HG02763 (cell line): ENCODE measurements around the gene FAM20C.
"Not testable (repeated sequence)": the region's sequence is repeated elsewhere in the genome, so short reads cannot be mapped to it uniquely, and the experiment has no call there.

ENCODE experiments used
- ATAC-seq: cut with Tn5 transposase; IDR thresholded peaks from one replicate; pipeline ENCODE4 v1.9.1; 2021; ENCODE audit warnings: mild to moderate bottlenecking, moderate library complexity; ENCODE audit not compliant: unreplicated experiment

FAM20C gene

DNA sequence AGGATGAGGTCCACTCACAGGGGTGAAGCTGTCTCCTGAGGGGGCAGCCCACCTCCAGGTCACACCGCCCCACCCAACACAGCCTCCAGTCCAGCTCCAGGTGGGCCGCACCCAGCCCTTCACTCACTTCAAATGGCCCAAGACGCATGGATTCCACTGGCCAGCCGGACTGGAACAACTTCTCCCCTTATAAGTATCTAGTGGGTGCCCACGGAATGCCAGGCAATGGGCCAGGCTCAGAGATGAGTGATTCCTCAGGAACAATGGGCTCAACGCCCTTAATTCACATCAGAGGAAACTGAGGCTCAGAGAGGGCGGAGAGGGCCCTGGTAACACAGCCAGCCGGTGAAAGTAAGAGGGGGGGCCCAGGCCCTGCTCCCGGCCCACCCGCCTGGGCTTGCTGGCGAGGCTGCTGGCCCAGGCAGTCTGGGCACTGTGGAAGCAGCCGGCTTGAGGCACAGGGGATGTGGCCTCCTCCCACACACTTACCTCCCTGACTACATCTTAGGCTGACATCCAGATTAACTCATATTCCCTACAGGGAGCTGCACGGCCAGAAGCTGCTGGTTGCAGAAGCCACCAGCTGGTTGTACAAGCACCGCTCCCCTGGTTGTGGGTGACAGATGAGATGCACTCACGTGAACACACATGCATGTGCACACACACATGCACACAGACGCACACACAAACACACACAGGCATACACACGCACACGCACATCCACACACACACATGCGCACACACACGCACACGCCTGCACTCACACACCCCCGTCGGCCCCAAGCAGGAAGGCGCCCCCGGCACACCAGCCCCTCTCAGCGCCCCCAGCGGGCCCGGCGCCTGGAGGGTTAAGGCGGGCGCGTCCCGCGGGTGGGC is 1.0 kb upstream of the FAM20C start:
- no peak for ATAC-seq

DNA sequence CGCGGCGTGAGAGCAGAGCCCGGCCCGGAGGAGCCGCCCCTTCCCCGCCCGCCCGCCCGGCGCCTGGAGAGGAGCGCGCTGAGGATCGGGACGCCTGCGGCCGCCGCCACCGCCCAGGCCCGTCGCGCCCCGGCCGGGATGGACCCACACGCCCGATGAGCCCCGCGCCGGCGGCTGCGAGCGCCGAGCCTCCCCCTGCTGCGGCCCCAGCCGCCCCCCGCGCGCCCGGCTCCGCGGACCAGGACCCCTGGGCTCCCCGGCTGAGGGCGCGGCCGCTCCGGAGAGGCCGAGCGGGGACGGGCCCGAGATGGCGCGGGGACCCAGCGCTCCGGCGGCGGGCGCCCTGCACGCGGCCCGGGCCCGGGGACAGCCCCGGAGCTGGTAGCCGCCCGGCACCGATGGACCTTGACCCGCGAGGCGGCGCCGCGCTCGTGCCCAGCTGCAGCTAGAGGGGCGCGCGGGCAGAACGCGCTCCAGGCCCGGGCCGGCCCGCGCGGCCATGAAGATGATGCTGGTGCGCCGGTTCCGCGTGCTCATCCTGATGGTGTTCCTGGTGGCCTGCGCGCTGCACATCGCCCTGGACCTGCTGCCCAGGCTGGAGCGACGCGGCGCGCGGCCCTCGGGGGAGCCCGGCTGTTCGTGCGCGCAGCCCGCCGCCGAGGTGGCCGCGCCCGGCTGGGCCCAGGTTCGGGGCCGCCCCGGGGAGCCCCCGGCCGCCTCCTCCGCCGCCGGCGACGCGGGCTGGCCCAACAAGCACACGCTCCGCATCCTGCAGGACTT is 520 bp downstream of the FAM20C start:
- no peak for ATAC-seq

DNA sequence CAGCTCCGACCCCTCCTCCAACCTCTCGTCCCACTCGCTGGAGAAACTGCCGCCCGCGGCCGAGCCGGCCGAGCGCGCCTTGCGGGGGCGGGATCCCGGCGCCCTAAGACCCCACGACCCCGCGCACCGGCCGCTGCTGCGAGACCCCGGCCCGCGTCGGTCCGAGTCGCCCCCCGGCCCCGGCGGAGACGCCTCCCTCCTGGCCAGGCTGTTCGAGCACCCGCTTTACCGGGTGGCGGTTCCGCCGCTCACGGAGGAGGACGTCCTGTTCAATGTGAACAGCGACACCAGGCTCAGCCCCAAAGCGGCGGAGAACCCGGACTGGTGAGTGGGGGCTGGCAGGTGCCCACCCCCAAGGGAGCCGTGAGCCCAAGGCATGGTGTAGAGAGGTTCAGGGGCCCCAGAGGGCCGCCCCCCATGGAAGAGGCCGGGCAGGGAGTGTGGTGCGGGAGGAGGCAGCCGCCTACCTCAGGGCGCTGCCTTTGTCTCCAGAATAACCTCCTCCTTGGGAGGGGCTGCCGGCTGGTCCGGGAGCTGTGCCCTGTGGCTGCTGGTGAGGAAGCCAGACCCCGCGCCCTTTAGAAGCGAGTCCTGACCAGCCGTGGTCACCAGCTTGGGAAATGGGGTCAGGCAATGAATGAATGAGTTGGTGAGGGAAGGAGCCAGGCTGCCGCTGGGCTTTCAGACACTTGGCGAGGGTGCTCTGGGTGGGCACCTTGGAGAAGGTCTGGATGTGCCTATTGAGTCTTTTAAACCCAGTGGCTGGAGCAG is 1.3 kb downstream of the FAM20C start:
- ATAC-seq = no peak

DNA sequence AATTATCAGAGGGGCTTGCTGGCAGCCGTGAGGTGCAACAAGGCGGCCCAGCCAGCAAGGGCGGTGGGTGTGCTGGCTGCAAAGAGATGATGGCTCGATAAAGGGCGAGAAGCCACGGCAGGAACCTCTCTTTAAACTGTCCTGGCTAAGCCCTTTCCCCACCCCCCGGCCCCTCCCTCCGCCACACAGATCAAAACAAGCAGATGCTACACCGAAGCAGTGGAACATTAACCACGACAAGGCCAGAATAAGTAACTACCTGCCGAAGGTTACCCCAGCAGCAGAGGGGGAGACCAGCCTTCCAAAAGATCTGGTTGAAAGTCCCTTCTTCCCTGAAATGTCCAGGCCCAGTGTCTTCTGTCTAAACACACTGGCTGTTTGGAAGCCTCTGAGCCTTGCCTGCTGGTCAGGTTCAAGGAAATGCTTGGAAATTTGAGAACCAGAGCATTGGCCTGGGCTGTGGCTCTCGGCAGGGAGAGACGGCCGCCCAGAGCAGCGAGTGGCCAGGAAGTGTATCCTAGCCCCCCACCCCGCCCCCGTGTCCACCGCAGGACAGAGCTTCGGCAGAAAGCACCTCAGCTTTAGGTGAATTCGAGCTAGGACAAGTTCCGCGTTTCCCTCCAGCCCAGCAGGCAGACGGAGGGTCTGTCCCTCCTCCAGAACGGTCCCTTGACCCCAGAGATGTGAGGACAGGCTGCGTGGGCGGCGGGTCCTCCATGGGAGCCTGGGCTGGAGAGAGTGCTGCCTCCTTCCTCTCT is 2.1 kb downstream of the FAM20C start:
- ATAC-seq = no peak

DNA sequence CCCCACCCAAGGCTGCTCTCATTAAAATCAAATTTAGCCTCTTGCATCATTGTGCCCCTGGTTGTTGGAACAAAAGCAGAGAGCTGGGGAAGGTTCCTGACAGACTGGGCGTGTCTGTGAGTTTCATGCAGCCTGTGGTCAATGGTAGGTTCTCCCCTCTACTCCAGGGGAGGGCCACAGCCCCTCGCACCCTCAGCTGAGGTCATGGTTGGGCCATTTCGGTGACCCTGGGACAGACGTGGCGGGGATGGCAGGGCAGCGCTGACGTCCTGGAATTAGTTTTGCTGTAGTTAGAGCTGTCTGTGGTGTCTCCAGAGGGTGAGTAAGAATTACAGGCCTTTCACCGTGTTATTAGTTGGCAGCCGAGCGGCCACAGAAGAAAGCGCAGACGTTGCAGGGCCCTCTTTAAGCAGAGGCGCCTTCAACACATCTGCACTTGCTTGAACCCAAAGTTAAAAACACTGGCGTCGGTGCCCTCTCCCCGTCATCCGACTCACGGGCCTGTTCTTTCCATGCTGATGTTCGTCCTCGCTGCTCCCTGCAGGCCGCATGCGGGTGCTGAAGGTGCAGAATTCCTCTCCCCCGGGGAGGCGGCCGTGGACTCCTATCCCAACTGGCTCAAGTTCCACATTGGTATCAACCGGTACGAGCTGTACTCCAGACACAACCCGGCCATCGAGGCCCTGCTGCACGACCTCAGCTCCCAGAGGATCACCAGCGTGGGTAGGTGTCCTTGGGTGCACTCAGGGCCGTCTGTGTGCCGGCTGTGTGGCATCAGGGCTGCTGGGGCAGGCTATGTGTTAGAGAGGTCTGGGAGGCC is 2.8 kb downstream of the FAM20C start:
- no peak for ATAC-seq

DNA sequence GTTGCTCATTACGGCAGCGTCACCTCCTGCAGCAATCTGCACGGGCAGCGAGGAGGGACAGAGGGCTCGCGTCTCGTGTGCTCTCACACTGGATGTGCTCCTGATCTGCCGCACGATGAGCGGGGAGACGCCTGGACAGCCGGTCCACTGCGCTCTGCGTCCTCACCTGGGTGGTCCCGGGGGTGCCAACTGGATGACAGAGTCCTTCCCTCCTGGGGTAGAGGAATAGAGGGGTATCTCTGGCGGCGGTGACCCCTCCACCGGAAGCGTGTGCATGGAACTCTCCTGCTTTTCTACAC is 3.4 kb downstream of the FAM20C start:
- no peak for ATAC-seq

DNA sequence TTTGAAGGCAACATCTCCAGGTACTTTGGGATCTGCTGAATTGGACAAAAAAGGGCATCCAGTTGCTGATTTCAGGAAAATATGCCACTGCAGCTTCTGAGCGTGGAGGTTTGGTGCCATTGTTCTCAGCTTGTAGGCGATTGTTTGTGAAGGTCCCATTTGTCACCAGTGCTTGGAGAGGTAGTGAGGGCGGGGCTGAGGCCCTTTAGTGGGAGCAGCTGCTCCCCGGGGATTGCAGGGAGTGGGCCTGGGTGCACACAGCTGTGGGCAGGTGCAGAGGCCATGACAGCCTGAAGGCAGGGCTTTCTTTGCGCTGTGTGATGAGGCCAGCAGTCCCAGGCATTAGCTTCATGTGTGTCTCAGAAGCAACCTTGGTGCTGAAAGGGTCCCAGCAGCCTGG is 3.9 kb downstream of the FAM20C start:
- no peak for ATAC-seq

DNA sequence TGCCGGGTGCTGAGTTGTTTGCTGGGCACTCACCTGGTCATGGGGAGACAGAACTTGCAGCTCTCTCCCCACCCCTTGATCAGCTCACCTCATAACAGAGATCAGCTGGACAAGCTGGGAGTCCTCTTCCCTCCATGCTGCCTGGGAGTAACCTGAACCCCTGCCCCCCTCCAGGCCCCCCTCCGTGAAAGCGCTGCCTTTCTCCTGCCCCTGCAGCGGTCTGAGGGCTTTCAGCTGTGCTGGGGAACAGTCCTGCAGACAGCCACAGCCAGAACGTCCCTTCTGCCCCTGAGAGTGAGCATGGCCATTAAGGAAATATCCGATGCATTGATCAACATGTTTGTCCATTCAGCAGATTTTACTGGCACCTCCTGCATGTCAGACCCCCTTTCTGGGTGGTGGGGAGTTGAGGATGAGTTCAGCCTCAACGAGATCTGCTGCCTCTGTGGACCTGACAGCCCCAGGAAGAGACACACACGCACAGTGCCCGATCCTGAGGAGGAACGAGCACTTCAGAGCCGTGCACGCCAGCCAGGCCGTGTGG is 4.5 kb downstream of the FAM20C start:
- no peak for ATAC-seq

DNA sequence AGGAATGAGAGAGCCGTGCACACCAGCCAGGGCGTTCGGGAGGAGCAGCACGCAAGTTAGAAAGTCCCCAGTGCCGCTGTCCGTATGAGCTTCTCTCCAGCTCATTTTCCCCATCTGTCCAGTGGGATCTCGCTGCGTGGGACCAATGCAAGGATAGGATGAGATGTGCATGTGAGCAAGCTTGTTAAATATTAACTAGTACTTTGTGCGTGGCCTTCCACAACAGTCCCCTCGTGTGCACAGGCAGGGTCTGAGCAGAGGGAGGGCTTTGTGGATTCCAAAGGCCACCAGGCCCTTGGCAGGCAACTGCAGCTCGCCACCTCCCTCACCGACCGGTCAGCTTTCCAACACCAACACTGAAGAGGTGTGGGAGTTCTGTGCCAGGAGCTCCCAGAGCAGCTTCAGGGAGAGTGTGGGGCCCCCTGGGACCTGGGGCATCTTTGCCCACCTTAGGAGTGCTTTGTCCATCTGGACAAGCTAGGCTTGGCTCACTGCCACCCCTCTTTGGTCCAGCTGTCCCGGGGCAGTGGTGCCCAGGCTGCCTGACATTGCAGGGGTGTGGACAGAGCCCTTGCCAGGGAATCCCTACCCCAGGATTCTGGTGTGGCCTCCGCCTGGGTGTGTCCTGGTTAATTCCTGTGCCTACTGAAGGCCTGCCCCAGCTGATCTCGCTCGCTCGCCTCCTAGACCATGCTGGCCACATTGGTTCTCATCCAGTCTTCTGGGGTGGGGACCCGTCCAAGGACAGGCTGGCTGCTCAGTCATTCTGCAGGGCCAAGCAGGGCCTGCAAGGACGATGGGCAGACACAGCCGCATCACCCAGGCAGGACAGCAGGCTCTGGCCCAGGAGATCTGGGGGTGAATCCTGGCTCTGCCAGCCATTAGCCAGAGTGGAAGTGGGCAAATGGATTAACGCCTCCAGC is 5.3 kb downstream of the FAM20C start:
- no peak for ATAC-seq

DNA sequence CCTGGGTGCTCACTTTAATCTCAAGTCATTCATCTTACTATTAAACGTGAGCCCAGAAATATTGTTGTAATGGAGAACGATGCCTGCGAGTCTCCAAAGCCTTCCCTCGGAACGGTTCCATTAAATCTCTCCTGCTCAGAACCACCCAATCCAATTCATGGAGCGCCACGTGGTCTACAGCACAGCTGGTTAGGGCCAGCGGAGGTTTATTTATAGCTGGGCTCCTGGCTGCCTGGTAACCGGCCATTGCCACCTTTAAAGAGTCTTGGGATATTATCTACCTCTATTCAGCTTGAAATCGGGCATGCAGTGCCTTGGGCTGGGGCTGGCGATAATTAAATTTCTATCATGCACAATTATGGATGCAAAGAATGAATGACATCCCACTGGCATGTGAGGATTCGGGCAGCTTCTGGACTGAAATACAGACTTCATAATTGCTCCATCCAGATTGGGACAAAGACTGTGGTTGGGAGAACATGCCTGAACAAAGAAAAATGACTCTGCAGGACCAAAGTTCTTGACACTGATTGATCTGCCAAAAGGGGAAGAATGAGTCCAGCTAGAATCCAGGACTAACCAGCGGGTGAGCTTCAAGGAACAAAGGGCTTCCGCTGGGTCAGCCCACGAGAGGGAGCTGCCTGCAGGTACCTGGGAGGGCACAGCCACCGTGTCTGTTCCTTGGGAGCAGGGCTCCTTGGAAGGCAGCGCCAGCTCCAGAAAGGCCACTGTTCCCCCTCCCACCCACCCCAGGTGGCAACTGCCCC is 7.3 kb downstream of the FAM20C start:
- ATAC-seq = no peak

DNA sequence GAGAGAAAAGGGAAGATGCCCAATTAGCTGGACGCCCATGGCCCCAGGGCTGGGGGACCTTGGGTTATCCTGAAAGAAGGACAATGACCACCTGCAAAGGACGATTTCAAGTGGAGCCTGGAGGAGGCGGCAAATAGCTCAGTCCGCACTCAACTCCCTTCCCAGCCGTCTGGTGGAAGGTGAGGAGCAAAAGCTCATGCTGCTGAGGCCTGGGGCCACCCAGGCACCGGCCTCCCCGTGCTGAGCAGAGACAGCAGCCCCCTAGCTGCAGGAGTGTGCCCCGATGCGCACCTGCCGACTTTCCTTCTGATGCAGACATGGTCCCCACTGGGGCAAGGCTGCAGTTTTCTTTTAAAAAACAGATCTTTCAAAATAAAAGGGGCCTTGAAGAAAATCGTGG is 7.9 kb downstream of the FAM20C start:
- no peak for ATAC-seq

DNA sequence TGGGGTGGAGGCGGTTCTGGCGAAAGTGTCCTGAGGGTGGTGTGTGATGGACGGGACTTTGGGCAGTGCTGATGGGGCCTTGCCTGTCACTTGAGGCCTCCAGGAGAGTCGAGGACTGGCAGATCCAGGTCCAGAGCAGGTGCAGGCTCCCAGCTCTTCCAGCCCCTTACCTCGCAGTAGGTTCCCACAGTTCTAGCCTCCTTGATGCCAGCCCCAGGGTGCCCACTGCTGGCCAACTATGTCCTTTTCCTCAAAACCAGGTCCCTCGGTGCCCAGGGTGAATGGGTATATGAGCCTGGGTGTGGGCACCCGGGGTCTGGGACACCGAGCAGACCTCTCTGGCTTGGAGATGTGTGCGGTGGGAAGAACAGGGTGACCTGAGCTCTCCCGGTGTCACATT is 8.3 kb downstream of the FAM20C start:
- no peak for ATAC-seq

DNA sequence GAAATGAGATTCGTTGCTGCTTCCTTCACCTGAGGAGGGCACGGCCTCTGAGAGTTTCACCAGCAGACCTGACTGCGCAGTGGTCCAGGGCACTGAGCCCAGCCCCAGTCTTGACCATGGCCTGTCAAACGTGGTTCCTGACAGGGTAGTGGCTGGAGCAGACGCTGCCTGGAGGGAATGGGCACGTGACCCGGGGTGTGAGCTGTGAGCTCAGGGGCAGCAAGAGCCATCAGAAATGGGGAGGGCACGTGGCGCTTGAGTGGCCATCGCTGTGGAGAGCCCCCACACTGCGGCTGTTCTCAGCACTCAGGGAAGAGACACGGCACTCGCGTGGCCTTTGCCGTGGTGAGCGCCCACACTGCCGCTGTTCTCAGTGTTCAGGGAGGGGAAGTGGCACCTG is 12.0 kb downstream of the FAM20C start:
- no peak for ATAC-seq

DNA sequence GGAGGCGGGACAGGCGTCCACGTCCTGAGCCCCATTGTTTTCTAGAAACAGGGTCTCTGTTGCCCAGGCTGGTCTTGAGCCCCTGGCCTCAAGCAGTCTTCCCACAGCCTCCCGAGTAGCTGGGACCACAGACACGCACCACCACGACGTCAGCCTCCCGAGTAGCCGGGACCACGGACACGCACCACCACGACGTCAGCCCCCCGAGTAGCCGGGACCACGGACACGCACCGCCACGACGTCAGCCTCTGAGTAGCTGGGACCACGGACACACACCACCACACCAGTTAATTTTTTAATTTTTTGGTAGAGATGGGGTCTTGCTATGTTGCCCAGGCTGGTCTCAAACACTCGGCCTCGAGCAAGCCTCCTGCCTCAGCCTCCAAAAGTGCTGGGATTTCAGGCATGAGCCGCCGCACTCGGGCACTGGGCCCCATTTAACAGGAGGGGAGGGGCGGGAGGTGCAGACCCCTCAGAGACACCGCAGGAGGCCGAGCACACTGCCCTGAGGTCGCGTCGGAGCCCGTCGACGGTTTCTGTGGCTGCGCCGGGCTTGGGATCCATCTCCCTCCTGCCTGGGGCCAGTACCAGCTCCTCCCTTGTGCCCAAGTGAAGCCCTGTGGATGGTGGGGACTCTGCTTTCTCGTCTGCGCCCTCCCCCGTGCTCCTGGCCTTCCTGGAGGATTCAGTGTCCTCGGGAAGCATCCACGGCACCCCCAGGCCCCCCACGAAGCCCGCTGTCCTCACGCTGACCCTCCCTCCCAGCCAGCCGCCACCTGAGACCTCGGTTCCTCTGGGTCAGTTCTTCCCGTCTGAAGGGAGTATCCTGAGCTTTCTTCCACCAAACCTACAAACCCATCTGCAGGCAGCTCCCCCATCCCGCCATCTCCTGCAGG is 13.0 kb downstream of the FAM20C start:
- no peak for ATAC-seq

DNA sequence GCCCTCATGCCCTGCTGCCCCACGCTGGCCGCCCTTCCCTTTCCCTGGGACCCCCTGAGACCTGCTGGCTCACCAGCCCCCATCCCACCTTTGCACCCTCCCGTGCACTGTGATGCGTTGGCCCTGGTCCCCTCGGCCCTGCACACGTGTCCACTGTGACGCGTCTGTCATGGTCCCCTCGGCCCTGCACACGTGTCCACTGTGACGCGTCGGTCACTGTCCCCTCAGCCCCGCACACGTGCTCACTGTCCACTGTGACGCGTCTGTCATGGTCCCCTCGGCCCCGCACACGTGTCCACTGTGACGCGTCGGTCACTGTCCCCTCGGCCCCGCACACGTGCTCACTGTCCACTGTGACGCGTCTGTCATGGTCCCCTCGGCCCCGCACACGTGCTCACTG is 14.0 kb downstream of the FAM20C start:
- not testable (repeated sequence) for ATAC-seq

DNA sequence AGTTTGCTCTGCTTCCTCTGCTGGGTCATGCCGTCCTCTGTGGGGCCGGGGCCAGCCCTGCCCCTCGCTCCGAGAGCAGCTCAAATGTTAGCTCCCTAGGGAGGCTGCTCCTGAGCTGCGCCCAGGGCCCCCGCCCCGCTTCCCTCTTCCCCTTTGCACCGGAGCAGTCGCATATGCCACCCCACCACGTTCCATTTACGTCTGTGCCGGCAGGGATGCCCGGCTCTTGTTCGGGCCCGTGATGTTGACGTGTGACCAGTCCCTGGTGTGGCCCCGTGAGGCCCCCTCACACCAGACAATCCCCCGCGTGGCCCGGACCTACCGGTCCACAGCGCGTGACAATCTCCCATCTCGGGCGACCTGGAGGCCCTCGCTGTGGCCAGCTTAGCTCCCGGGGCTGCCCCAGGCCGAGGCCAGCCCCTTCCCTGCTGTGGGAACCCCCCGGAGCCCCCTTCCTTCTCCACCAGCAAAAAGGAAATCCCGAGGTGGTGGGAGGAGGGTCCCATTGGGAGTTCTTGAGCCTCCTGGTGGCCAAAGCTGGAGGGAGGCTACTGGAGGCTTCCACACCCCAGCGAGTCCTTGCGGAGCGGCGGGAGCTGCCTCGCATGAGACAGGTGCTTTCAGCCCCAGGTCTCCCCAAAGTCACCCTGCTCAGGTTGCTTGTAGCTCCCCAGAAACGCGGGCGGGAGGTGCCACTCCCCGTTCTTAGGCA is 15.2 kb downstream of the FAM20C start:
- no peak for ATAC-seq
